Activated naive CD8-positive, alpha-beta T cell (primary cell): Measurements from ENCODE around the gene ZNF354C.
"Not testable (repeated sequence)": the region's sequence is repeated elsewhere in the genome, so short reads cannot be mapped to it uniquely, and the experiment has no call there.

Experiments
- H3K27ac Mint-ChIP-seq: one replicate; pipeline ENCODE4 v1.8.0; 2021; ENCODE audit warnings: mixed read lengths
- H3K27me3 Mint-ChIP-seq: one replicate; pipeline ENCODE4 v1.8.0; 2021; ENCODE audit warnings: mixed read lengths
- H3K36me3 Mint-ChIP-seq: one replicate; pipeline ENCODE4 v1.8.0; 2021; ENCODE audit warnings: mixed read lengths
- H3K4me1 Mint-ChIP-seq: one replicate; pipeline ENCODE4 v1.8.0; 2021; ENCODE audit warnings: low read depth, mixed read lengths
- H3K4me3 Mint-ChIP-seq: one replicate; pipeline ENCODE4 v1.8.0; 2021; ENCODE audit warnings: mild to moderate bottlenecking, mixed read lengths
- H3K9me3 Mint-ChIP-seq: one replicate; pipeline ENCODE4 v1.8.0; 2021; ENCODE audit warnings: low read depth, mixed read lengths

The ZNF354C gene

DNA sequence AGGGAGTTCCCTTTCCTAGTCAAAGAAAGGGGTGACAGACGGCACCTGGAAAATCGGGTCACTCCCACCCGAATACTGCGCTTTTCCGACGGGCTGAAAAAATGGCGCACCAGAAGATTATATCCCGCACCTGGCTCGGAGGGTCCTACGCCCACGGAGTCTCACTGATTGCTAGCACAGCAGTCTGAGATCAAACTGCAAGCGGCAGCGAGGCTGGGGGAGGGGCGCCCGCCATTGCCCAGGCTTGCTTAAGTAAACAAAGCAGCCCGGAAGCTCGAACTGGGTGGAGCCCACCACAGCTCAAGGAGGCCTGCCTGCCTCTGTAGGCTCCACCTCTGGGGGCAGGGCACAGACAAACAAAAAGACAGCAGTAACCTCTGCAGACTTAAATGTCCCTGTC, 41.1 kb downstream of the ZNF354C start:
- H3K36me3 Mint-ChIP-seq, H3K9me3 Mint-ChIP-seq, H3K27me3 Mint-ChIP-seq, H3K4me1 Mint-ChIP-seq, H3K4me3 Mint-ChIP-seq, H3K27ac Mint-ChIP-seq: not testable (repeated sequence)

GRCh38 chr5:179110528-179110927, 50.4 kb downstream of the ZNF354C start:
- no peaks in the 10 kb centered on the region for H3K4me1 Mint-ChIP-seq
- H3K9me3 Mint-ChIP-seq = peaks cover 27% of the 10 kb centered on the region
- no peak overlapping the region for H3K27ac Mint-ChIP-seq
- H3K4me3 Mint-ChIP-seq = no peak overlapping the region
- peaks cover 13% of the 10 kb centered on the region for H3K36me3 Mint-ChIP-seq
- H3K27me3 Mint-ChIP-seq = peaks cover 3% of the 10 kb centered on the region

GRCh38 chr5:179111267-179112207, 51.4 kb downstream of the ZNF354C start:
- Mint-ChIP-seq H3K9me3 (peaks cover 27% of the 10 kb centered on the region), H3K4me1 (no peaks in the 10 kb centered on the region), H3K4me3 (no peak overlapping the region)

GRCh38 chr5:179112469-179113142, 52.4 kb downstream of the ZNF354C start:
- Mint-ChIP-seq H3K4me3 (no peak overlapping the region), H3K27ac (no peak overlapping the region), H3K27me3 (peaks cover 3% of the 10 kb centered on the region), H3K36me3 (peaks cover 9% of the 10 kb centered on the region), H3K9me3 (peaks cover 21% of the 10 kb centered on the region), H3K4me1 (no peaks in the 10 kb centered on the region)

More at GRCh38 chr5:179111267-179112207, 51.4 kb downstream of the ZNF354C start:
- Mint-ChIP-seq H3K27ac (no peak overlapping the region), H3K36me3 (peaks cover 13% of the 10 kb centered on the region), H3K27me3 (peaks cover 3% of the 10 kb centered on the region)

DNA sequence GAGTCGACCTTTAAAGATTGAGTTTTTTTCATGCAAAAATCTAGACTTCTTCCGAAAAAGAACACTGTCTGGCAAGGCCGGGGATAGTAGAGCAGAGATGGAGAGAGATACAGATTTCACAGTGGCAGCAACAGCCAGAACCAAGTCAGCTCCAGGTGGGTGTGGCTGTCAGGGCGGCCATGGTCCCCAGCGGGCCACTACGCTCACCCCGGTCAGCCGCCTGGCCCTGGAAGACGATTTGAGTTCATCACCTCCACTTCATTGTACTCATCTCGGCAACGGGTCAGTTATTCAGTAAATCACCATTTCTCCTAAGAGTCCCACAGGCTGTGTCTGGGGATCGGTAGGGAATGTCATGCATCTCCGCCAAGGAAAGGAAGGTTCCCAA, 53.0 kb downstream of the ZNF354C start:
- Mint-ChIP-seq H3K27me3 (peaks cover 3% of the 10 kb centered on the region), H3K4me1 (no peaks in the 10 kb centered on the region), H3K9me3 (peaks cover 19% of the 10 kb centered on the region), H3K4me3 (no peak overlapping the region), H3K36me3 (peaks cover 7% of the 10 kb centered on the region), H3K27ac (no peak overlapping the region)

- Mint-ChIP-seq H3K27me3 (peaks cover 3% of the 10 kb centered on the region), H3K4me1 (no peaks in the 10 kb centered on the region), H3K9me3 (peaks cover 16% of the 10 kb centered on the region), H3K27ac (no peak overlapping the region), H3K36me3 (peaks cover 7% of the 10 kb centered on the region), H3K4me3 (no peak overlapping the region)
Observed at GRCh38 chr5:179113945-179114641, 53.9 kb downstream of the ZNF354C start.

DNA sequence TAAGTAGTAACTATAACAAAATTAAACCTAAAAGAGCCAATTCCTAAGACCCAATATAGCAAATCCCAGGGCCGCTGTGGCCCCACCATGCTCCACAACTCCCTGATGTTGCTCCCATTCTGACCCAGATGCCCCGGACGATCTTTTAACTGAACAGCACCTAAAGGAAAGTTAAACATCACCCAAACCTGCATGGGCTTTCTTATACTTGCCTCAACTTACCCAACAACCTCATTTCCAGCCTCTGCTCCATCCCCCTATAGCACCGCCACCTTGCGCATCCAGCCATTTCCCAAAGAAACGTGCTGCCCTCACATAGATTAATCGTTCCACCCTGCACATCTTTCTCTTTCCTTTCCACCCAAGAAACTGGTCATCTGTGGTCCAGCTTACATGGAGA, 54.6 kb downstream of the ZNF354C start:
- Mint-ChIP-seq H3K27ac (no peak overlapping the region), H3K27me3 (peaks cover 3% of the 10 kb centered on the region), H3K9me3 (peaks cover 16% of the 10 kb centered on the region)

DNA sequence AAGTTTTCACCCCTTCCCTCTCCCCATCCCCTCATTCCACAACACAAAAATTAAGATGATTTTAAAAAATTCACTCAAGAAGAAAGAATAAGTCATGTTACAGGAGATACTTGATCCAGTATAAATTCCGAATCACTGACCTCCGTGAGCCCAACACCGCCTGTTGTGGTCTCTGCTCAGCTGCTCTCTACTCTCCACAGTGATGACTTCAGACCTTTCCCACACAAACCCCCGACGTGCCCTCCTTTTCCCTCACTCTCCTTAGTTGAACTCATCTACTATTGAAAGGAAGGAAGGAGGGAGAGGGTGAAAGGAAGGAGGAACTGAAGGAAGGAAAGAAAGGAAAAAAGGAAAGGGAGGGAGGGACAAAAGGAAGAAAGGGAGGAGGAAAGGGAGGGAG, 55.1 kb downstream of the ZNF354C start:
- H3K36me3 Mint-ChIP-seq = peaks cover 7% of the 10 kb centered on the region
- H3K9me3 Mint-ChIP-seq = peaks cover 16% of the 10 kb centered on the region
- no peak overlapping the region for H3K27ac Mint-ChIP-seq
- H3K4me3 Mint-ChIP-seq = no peak overlapping the region
- peaks cover 3% of the 10 kb centered on the region for H3K27me3 Mint-ChIP-seq
- H3K4me1 Mint-ChIP-seq = no peaks in the 10 kb centered on the region

More for the DNA sequence above, 54.6 kb downstream of the ZNF354C start:
- Mint-ChIP-seq H3K4me3 (no peak overlapping the region), H3K4me1 (no peaks in the 10 kb centered on the region), H3K36me3 (peaks cover 7% of the 10 kb centered on the region)

DNA sequence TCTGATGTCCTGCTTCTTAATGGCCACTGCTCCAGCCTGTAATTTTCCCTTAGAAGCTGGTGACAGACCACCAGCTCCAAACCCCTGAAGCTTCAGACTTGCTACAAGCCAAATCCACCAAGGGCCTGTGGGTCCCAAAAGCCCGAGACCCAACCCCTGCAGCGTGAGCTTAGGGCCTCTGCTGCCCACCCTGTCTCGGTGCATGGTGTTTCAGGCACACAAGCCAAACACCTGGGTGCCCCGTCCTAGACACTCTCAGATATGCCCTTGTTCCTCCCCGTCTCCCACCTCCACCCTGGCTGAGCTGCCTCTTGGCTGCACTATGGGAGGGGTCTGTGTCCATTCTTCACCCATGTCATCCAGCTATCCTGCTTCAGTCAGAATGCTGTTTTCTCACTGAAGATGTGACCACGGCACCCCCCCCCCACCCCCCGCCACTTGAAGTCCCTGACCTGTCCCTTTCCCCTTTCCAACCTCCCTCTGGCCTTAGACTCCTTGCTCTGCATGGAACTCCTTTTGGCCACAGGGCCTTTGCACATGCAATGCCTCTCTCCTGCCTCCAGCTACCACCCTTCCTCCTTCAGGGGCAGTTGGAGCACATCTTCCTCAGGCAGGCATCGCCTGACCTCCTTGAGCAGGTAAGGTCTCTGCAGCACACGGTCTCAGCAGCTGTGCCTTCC, 55.8 kb downstream of the ZNF354C start:
- Mint-ChIP-seq H3K9me3 (peaks cover 16% of the 10 kb centered on the region), H3K27me3 (peaks cover 3% of the 10 kb centered on the region), H3K36me3 (peaks cover 7% of the 10 kb centered on the region), H3K4me1 (no peaks in the 10 kb centered on the region), H3K27ac (no peak overlapping the region), H3K4me3 (no peak overlapping the region)

GRCh38 chr5:179118338-179118737, 58.2 kb downstream of the ZNF354C start:
- no peak overlapping the region for H3K4me3 Mint-ChIP-seq
- peaks cover 16% of the 10 kb centered on the region for H3K9me3 Mint-ChIP-seq
- H3K27me3 Mint-ChIP-seq = peaks cover 3% of the 10 kb centered on the region
- H3K27ac Mint-ChIP-seq = no peak overlapping the region
- H3K4me1 Mint-ChIP-seq = no peaks in the 10 kb centered on the region
- peaks cover 7% of the 10 kb centered on the region for H3K36me3 Mint-ChIP-seq

DNA sequence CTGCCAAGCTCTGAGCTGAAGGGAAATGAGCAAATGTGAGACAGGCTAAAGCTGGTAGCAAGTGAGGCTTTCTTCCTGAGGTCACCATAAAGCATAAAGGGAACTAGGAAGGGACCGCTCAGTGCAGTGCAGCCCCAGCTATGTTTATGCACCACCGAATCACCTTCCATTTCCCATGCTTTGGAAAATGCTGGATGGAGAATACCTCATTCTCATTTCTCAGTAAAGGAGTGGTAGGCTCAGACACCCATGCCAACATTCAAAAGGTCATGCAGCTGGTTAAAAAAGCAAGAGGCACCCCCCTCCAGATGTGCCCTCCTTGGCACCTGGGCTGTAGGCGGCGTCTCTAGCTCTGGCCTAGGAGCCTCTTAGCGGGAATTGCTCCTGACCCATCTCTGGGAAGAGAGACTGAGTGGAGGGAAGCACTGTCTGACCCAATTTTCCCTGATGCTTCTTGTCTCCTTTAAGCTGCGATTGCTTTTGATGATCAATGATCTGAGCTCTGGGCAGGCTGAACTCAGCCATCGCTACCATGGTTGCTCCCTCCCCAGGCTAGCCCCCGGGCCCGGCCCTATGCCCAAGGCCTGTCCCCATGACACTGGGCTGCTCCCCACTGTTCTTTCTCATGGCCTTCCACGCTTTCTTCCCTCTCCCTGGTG, 58.7 kb downstream of the ZNF354C start:
- H3K27ac Mint-ChIP-seq = no peak overlapping the region
- H3K4me3 Mint-ChIP-seq = no peak overlapping the region
- H3K36me3 Mint-ChIP-seq = peaks cover 4% of the 10 kb centered on the region
- H3K27me3 Mint-ChIP-seq = peaks cover 3% of the 10 kb centered on the region
- peaks cover 11% of the 10 kb centered on the region for H3K9me3 Mint-ChIP-seq
- no peaks in the 10 kb centered on the region for H3K4me1 Mint-ChIP-seq

- Mint-ChIP-seq H3K27ac (no peak overlapping the region), H3K4me1 (no peaks in the 10 kb centered on the region), H3K9me3 (peaks cover 9% of the 10 kb centered on the region), H3K36me3 (peaks cover 4% of the 10 kb centered on the region), H3K4me3 (no peak overlapping the region), H3K27me3 (peaks cover 3% of the 10 kb centered on the region)
Observed at GRCh38 chr5:179119415-179120170, 59.4 kb downstream of the ZNF354C start.

DNA sequence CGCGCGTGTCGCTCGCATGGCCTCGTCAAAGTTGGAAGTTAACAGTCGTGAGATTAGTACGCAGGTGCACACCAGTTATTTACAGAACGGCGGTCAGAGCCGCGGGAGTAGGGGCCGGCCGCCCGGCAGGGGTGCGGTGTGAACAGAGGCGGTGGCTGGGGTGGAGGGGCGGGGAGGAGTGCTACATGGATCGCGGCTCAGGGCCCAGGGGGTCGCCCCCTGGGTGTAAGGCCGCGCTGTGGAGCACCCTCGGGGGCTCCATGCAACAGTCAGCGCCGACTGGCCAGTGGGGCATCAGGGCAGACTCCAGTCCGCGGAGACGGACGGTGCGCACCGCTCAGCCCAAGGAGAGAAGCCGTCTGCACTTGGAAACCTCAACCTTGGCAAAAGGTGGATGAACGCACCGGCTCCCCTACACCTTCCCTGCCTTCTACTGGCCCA, 60.3 kb downstream of the ZNF354C start:
- no peaks in the 10 kb centered on the region for H3K36me3 Mint-ChIP-seq
- no peak overlapping the region for H3K27ac Mint-ChIP-seq
- no peaks in the 10 kb centered on the region for H3K4me1 Mint-ChIP-seq
- H3K27me3 Mint-ChIP-seq = no peaks in the 10 kb centered on the region
- peaks cover under 1% of the 10 kb centered on the region for H3K9me3 Mint-ChIP-seq
- no peak overlapping the region for H3K4me3 Mint-ChIP-seq
